GM23338 (cell line): ENCODE measurements around the gene MICAL3. TPM values are rescaled to one million over a fixed set of nuclear protein-coding genes. Genes with fewer than 3 reads are reported as not detected.
A peak's percentile ranks its signal among the peaks of the same experiment; 100 is the strongest.
"Not testable (repeated sequence)": the region's sequence is repeated elsewhere in the genome, so short reads cannot be mapped to it uniquely, and the experiment has no call there.

Experiments
- ATAC-seq: fragments of 200-7000 bp; cut with Tn5 transposase; 3 replicates; pipeline ENCODE4 v1.9.1; 2020
- DNase-seq: peaks from one replicate; pipeline ENCODE4 v3.0.0-alpha.2; 2015; ENCODE audit warnings: low spot score
- H2AFZ ChIP-seq: fragments of 200-600 bp; sonication (generic); 2 replicates; pipeline ENCODE4 v1.8.0; 2016; ENCODE audit warnings: antibody characterized with exemption, mild to moderate bottlenecking, moderate library complexity
- H3F3A ChIP-seq: fragments of 200-600 bp; sonication (generic); replicated peaks from 2 replicates; pipeline ENCODE4 v1.8.0; 2017; ENCODE audit warnings: antibody characterized with exemption, mixed run types, low read depth
- H3K27ac ChIP-seq: fragments of 200-600 bp; sonication (generic); 2 replicates; pipeline ENCODE4 v1.6.1; 2016; ENCODE audit warnings: low read depth
- H3K27me3 ChIP-seq: fragments of 200-600 bp; sonication (generic); 2 replicates; pipeline ENCODE4 v1.8.0; 2016; ENCODE audit warnings: mild to moderate bottlenecking, mixed run types, moderate library complexity; ENCODE audit not compliant: insufficient read depth
- H3K36me3 ChIP-seq: fragments of 200-600 bp; sonication (generic); 2 replicates; pipeline ENCODE4 v1.8.0; 2016; ENCODE audit warnings: mild to moderate bottlenecking; ENCODE audit not compliant: insufficient read depth
- H3K4me1 ChIP-seq: fragments of 200-600 bp; sonication (generic); 2 replicates; pipeline ENCODE4 v1.8.0; 2016; ENCODE audit warnings: mild to moderate bottlenecking, moderate library complexity; ENCODE audit not compliant: insufficient read depth
- H3K4me2 ChIP-seq: fragments of 200-600 bp; sonication (generic); 2 replicates; pipeline ENCODE4 v1.7.1; 2017; ENCODE audit warnings: mixed run types
- H3K4me3 ChIP-seq: fragments of 200-600 bp; sonication (generic); 2 replicates; pipeline ENCODE4 v1.6.1; 2016; ENCODE audit warnings: mixed run types
- H3K79me2 ChIP-seq: fragments of 200-600 bp; sonication (generic); replicated peaks from 2 replicates; pipeline ENCODE4 v1.8.0; 2017; ENCODE audit warnings: mild to moderate bottlenecking; ENCODE audit not compliant: insufficient read depth
- H3K9me2 ChIP-seq: fragments of 200-600 bp; sonication (generic); 2 replicates; pipeline ENCODE4 v1.8.0; 2017; ENCODE audit not compliant: insufficient read depth
- H4K20me1 ChIP-seq: fragments of 200-600 bp; sonication (generic); replicated peaks from 2 replicates; pipeline ENCODE4 v1.8.0; 2017; ENCODE audit warnings: mild to moderate bottlenecking; ENCODE audit not compliant: insufficient read depth
- H3K27ac Mint-ChIP-seq: 2 replicates; pipeline ENCODE4 v1.8.0; 2020; ENCODE audit warnings: inconsistent platforms, mild to moderate bottlenecking, moderate library complexity, mixed read lengths
- H3K27me3 Mint-ChIP-seq: 3 replicates; pipeline ENCODE4 v1.8.0; 2022; ENCODE audit warnings: low read depth, mild to moderate bottlenecking, moderate library complexity, mixed read lengths, inconsistent platforms; ENCODE audit not compliant: insufficient read depth, poor library complexity
- H3K36me3 Mint-ChIP-seq: 3 replicates; pipeline ENCODE4 v1.8.0; 2021; ENCODE audit warnings: low read depth, mild to moderate bottlenecking, inconsistent platforms, moderate library complexity, mixed read lengths
- H3K4me1 Mint-ChIP-seq: 3 replicates; pipeline ENCODE4 v1.8.0; 2020; ENCODE audit warnings: mild to moderate bottlenecking, inconsistent platforms, mixed read lengths
- H3K4me3 Mint-ChIP-seq: 3 replicates; pipeline ENCODE4 v1.8.0; 2021; ENCODE audit warnings: moderate library complexity, mild to moderate bottlenecking, inconsistent platforms, mixed read lengths
- H3K9me3 Mint-ChIP-seq: 3 replicates; pipeline ENCODE4 v1.8.0; 2020; ENCODE audit warnings: moderate library complexity, mild to moderate bottlenecking, inconsistent platforms, mixed read lengths
- CREB1 ChIP-seq: fragments of 250-450 bp; sonication (Bioruptor Pico); IDR thresholded peaks from 2 replicates; pipeline ENCODE4 v1.5.0; 2020; ENCODE audit warnings: low read depth, mild to moderate bottlenecking, moderate library complexity
- CTCF ChIP-seq, 2 experiments: fragments of 200-600 bp in 1 of 2; sonication (generic) in 1 of 2; conservative IDR thresholded peaks; 2 replicates each; pipeline versions ENCODE4 v1.5.1 to v1.6.1; 2016 to 2017; ENCODE audit warnings: antibody characterized with exemption in 2 of 2, low read depth in 2 of 2, mild to moderate bottlenecking in 2 of 2, moderate library complexity in 1 of 2
- JUNB ChIP-seq: IDR thresholded peaks from one replicate; pipeline ENCODE4 v1.6.1; 2016; ENCODE audit warnings: antibody characterized with exemption; ENCODE audit not compliant: unreplicated experiment
- STAT1 ChIP-seq: IDR thresholded peaks from one replicate; pipeline ENCODE4 v1.6.1; 2016; ENCODE audit warnings: antibody characterized with exemption; ENCODE audit not compliant: unreplicated experiment
- ZNF114 ChIP-seq: fragments of 250-450 bp; sonication (Bioruptor Pico); IDR thresholded peaks from 2 replicates; pipeline ENCODE4 v1.5.0; 2020; ENCODE audit warnings: mild to moderate bottlenecking, moderate library complexity
- ZNF331 ChIP-seq: fragments of 250-450 bp; sonication (Bioruptor Pico); IDR thresholded peaks from 2 replicates; pipeline ENCODE4 v1.5.0; 2020; ENCODE audit warnings: low read depth, mild to moderate bottlenecking, moderate library complexity
- ZNF462 ChIP-seq: fragments of 250-450 bp; sonication (Bioruptor Pico); IDR thresholded peaks from 2 replicates; pipeline ENCODE4 v1.5.0; 2020; ENCODE audit warnings: mild to moderate bottlenecking, moderate library complexity
- polyA plus RNA-seq: library from polyadenylated mRNA; unstranded; fragments of >200 nt; fragmentation: Nextera tagmentation; extraction: Ambion mirVana; gene quantifications from 2 replicates; pipeline ENCODE4 v1.2.1, GENCODE V29; 2016
- total RNA-seq: library from RNA; depleted of rRNA; stranded (reverse); fragments of >200 nt; shearing (Covaris generic); gene quantifications from 2 replicates; pipeline ENCODE4 v1.2.3, GENCODE V29; 2014
- TF ChIP-seq, protein P1 (sequence below): IDR thresholded peaks from 2 replicates; pipeline ENCODE4 v1.6.1; 2016; ENCODE audit warnings: antibody characterized with exemption

Gene MICAL3
- total and polyA plus RNA-seq, 2 experiments from 2014 or later: 10.1 to 33.9 TPM

DNA sequence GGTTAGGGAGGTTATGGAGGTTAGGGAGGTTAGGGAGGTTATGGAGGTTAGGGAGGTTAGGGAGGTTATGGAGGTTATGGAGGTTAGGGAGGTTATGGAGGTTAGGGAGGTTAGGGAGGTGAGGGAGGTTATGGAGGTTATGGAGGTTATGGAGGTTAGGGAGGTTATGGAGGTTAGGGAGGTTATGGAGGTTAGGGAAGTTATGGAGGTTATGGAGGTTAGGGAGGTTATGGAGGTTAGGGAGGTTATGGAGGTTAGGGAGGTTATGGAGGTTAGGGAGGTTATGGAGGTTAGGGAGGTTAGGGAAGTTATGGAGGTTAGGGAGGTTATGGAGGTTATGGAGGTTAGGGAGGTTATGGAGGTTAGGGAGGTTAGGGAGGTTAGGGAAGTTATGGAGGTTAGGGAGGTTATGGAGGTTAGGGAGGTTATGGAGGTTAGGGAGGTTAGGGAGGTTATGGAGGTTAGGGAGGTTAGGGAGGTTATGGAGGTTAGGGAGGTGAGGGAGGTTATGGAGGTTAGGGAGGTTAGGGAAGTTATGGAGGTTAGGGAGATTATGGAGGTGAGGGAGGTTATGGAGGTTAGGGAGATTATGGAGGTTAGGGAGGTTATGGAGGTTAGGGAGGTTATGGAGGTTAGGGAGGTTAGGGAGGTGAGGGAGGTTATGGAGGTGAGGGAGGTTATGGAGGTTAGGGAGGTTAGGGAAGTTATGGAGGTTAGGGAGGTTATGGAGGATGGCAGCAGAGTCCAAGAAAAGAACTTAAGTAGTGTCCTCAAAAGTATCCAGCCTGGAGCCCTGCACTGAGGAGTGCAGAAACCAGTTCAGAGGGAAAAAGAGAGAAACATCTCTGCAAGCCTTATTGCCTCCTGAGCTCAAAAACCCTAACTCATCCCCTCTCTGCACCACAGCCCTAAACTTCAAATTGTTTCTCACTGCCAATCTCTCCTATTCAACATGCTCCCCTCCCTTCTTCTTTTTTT is 147.2 kb downstream of the MICAL3 start:
- not testable (repeated sequence) for DNase-seq, H3F3A ChIP-seq, H3K27ac ChIP-seq, H3K27ac Mint-ChIP-seq, H3K4me2 ChIP-seq, H3K9me3 Mint-ChIP-seq, H3K4me3 ChIP-seq, H3K4me1 Mint-ChIP-seq, ATAC-seq, H3K9me2 ChIP-seq, H3K4me1 ChIP-seq, H2AFZ ChIP-seq, H3K79me2 ChIP-seq, H3K36me3 ChIP-seq, H3K4me3 Mint-ChIP-seq
- H3K36me3 Mint-ChIP-seq: peaks cover 55% of the 10 kb centered on the region
- Histone ChIP-seq H4K20me1 (peaks cover 43% of the 10 kb centered on the region), H3K27me3 (peaks cover 66% of the 10 kb centered on the region)
- H3K27me3 Mint-ChIP-seq: peaks cover 60% of the 10 kb centered on the region

- ATAC-seq: peak; percentile 70
Observed at GRCh38 chr22:17876306-17876831, 148.0 kb downstream of the MICAL3 start.

More at GRCh38 chr22:17876306-17876831, 148.0 kb downstream of the MICAL3 start:
- DNase-seq: no peak
- H3K79me2 ChIP-seq: no peaks in the 10 kb centered on the region
- H3K27me3 ChIP-seq: peaks cover 66% of the 10 kb centered on the region
- no peaks in the 10 kb centered on the region for H3K36me3 ChIP-seq
- no peaks in the 10 kb centered on the region; the same call in 2 of the 3 replicates for H3K4me1 Mint-ChIP-seq
- H3F3A ChIP-seq: no peaks in the 10 kb centered on the region
- H3K9me2 ChIP-seq: no peaks in the 10 kb centered on the region
- no peak overlapping the region for H3K27ac Mint-ChIP-seq
- H3K4me3 Mint-ChIP-seq: no peak overlapping the region
- H3K4me3 ChIP-seq: no peak overlapping the region
- H3K36me3 Mint-ChIP-seq: peaks cover 61% of the 10 kb centered on the region
- H4K20me1 ChIP-seq: peaks cover 48% of the 10 kb centered on the region
- no peaks in the 10 kb centered on the region for H3K4me1 ChIP-seq
- H2AFZ ChIP-seq: no peak overlapping the region
- no peak overlapping the region for H3K27ac ChIP-seq
- peaks cover 63% of the 10 kb centered on the region for H3K27me3 Mint-ChIP-seq
- TF ChIP-seq, protein P1, sequence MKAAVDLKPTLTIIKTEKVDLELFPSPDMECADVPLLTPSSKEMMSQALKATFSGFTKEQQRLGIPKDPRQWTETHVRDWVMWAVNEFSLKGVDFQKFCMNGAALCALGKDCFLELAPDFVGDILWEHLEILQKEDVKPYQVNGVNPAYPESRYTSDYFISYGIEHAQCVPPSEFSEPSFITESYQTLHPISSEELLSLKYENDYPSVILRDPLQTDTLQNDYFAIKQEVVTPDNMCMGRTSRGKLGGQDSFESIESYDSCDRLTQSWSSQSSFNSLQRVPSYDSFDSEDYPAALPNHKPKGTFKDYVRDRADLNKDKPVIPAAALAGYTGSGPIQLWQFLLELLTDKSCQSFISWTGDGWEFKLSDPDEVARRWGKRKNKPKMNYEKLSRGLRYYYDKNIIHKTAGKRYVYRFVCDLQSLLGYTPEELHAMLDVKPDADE: no peak
- TF ChIP-seq CREB1 (CRISPR knock-in tag) (no peak), ZNF331 (CRISPR knock-in tag) (no peak), JUNB (no peak), STAT1 (no peak), ZNF114 (CRISPR knock-in tag) (no peak), CTCF (conservative IDR thresholded peaks at IDR 0.05; ENCODE audit: low read depth in 2 of 2) (no peak), ZNF462 (no peak)
- no peak overlapping the region for H3K4me2 ChIP-seq
- peaks cover 3% of the 10 kb centered on the region; the same call in 1 of the 3 replicates for H3K9me3 Mint-ChIP-seq
